SK-N-SH (cell line): ENCODE measurements around the gene TP53BP2. TPM values are rescaled to one million over a fixed set of nuclear protein-coding genes. Genes with fewer than 3 reads are reported as not detected.

Source experiments
- CTCF ChIA-PET: fragments of 300-600, 350-600 bp; formaldehyde crosslinking; extraction: SDS; loops from one replicate; lab custom pipeline; 2021; lab: Yijun Ruan, JAX
- POLR2A ChIA-PET: fragments of 350-600 bp; sonication (Branson Sonifier 250); formaldehyde crosslinking; extraction: SDS; loops from one replicate; lab custom pipeline; 2020; ENCODE audit warnings: antibody characterized with exemption, inconsistent platforms; lab: Yijun Ruan, JAX
- DNase-seq: peaks from one replicate; pipeline ENCODE4 v3.0.0; 2012
- H2AFZ ChIP-seq: fragments of 200-600 bp; sonication (generic); 2 replicates; pipeline ENCODE4 v1.8.1; 2016; ENCODE audit warnings: antibody characterized with exemption, mild to moderate bottlenecking, low read depth
- H3F3A ChIP-seq: fragments of 200-600 bp; sonication (generic); replicated peaks from 2 replicates; pipeline ENCODE3; 2016; ENCODE audit warnings: antibody characterized with exemption, mild to moderate bottlenecking; ENCODE audit not compliant: insufficient read depth
- H3K27ac ChIP-seq, 2 experiments: fragments of 200-500 bp in 1 of 2; fragments of 200-600 bp in 1 of 2; sonication (Bioruptor generic) in 1 of 2; sonication (generic), shearing (Covaris generic) in 1 of 2; 2 replicates each; pipeline versions ENCODE4 v1.5.1 to v1.6.1; 2014 to 2016; ENCODE audit warnings: low read depth in 2 of 2, inconsistent platforms in 1 of 2, low read length in 1 of 2, mild to moderate bottlenecking in 1 of 2, mixed read lengths in 1 of 2
- H3K27me3 ChIP-seq: fragments of 200-600 bp; sonication (generic), shearing (Covaris generic); 2 replicates; pipeline ENCODE4 v1.6.1; 2016; ENCODE audit warnings: mixed run types; ENCODE audit not compliant: insufficient read depth
- H3K36me3 ChIP-seq, 2 experiments: fragments of 200-500 bp in 1 of 2; fragments of 200-600 bp in 1 of 2; sonication (Bioruptor generic) in 1 of 2; sonication (generic) in 1 of 2; replicated peaks in 1 of 2; 2 replicates each; pipeline versions ENCODE3 to v1.5.1; 2014 to 2016; ENCODE audit warnings: low read length in 1 of 2, mild to moderate bottlenecking in 1 of 2; ENCODE audit not compliant: insufficient read depth in 2 of 2, control insufficient read depth in 1 of 2
- H3K4me1 ChIP-seq, 2 experiments: fragments of 200-500 bp in 1 of 2; fragments of 200-600 bp in 1 of 2; sonication (Bioruptor generic) in 1 of 2; sonication (generic), shearing (Covaris generic) in 1 of 2; 2 replicates each; pipeline versions ENCODE4 v1.5.1 to v1.6.1; 2014 to 2016; ENCODE audit warnings: low read depth in 1 of 2, low read length in 1 of 2, mixed run types in 1 of 2; ENCODE audit not compliant: insufficient read depth in 2 of 2, control insufficient read depth in 1 of 2
- H3K4me2 ChIP-seq: fragments of 200-600 bp; sonication (generic), shearing (Covaris generic); 2 replicates; pipeline ENCODE4 v1.6.1; 2017; ENCODE audit warnings: mixed run types
- H3K4me3 ChIP-seq, 2 experiments: fragments of 200-500 bp in 1 of 2; fragments of 200-600 bp in 1 of 2; sonication (Bioruptor generic) in 1 of 2; sonication (generic), shearing (Covaris generic) in 1 of 2; 2 replicates each; pipeline versions ENCODE4 v1.5.1 to v1.8.1; 2014 to 2016; ENCODE audit warnings: low read depth in 2 of 2, inconsistent platforms in 1 of 2, low read length in 1 of 2, mild to moderate bottlenecking in 1 of 2, mixed read lengths in 1 of 2, moderate library complexity in 1 of 2
- H3K79me2 ChIP-seq: fragments of 200-600 bp; sonication (generic); 2 replicates; pipeline ENCODE4 v1.8.1; 2017; ENCODE audit warnings: mild to moderate bottlenecking; ENCODE audit not compliant: insufficient read depth
- H3K9ac ChIP-seq: fragments of 200-600 bp; sonication (generic); 2 replicates; pipeline ENCODE4 v1.6.1; 2017; ENCODE audit warnings: mixed run types
- H3K9me2 ChIP-seq: fragments of 200-600 bp; sonication (generic); 2 replicates; pipeline ENCODE4 v1.6.1; 2017; ENCODE audit warnings: mixed run types
- H3K9me3 ChIP-seq: fragments of 200-600 bp; sonication (generic); 2 replicates; pipeline ENCODE4 v1.6.1; 2017; ENCODE audit warnings: mixed run types, mild to moderate bottlenecking, moderate library complexity
- H4K20me1 ChIP-seq: fragments of 200-600 bp; sonication (generic); 2 replicates; pipeline ENCODE4 v1.6.1; 2017; ENCODE audit warnings: mild to moderate bottlenecking, mixed run types; ENCODE audit not compliant: insufficient read depth
- ELF1 ChIP-seq: IDR thresholded peaks from 2 replicates; pipeline ENCODE4 v1.4.0; 2012
- EP300 ChIP-seq, 2 experiments: IDR thresholded peaks; 2 replicates each; pipeline versions ENCODE4 v1.4.0 to v1.6.1; 2012; ENCODE audit warnings: borderline replicate concordance in 1 of 2, low read depth in 1 of 2, low read length in 1 of 2
- EZH2phosphoT487 ChIP-seq: fragments of 200-600 bp; sonication (generic); IDR thresholded peaks from 2 replicates; pipeline ENCODE4 v1.6.1; 2017; ENCODE audit warnings: low read depth, mixed run types, mild to moderate bottlenecking, antibody characterized with exemption, moderate library complexity, borderline replicate concordance
- FOXJ3 ChIP-seq: sonication (generic); formaldehyde crosslinking; IDR thresholded peaks from 2 replicates; pipeline ENCODE4 v1.5.1; 2020; ENCODE audit warnings: mild to moderate bottlenecking, missing genetic modification reagents
- NFIC ChIP-seq: IDR thresholded peaks from 2 replicates; pipeline ENCODE4 v1.4.0; 2012; ENCODE audit warnings: borderline replicate concordance
- NRF1 ChIP-seq: IDR thresholded peaks from 2 replicates; pipeline ENCODE4 v1.6.1; 2012; ENCODE audit warnings: low read depth, mild to moderate bottlenecking, low read length
- PBX3 ChIP-seq: IDR thresholded peaks from 2 replicates; pipeline ENCODE4; 2012
- RCOR1 ChIP-seq: fragments of 150-350 bp; IDR thresholded peaks from 2 replicates; pipeline ENCODE4 v1.6.1; 2017; ENCODE audit warnings: antibody characterized with exemption, low read length
- REST ChIP-seq: IDR thresholded peaks from 2 replicates; pipeline ENCODE4 v1.6.1; 2012; ENCODE audit warnings: mild to moderate bottlenecking, low read depth, low read length, moderate library complexity
- RFX5 ChIP-seq: IDR thresholded peaks from 2 replicates; pipeline ENCODE4 v1.6.1; 2012; ENCODE audit warnings: mild to moderate bottlenecking, improper control_type of control experiment, low read length
- SIN3A ChIP-seq: IDR thresholded peaks from 2 replicates; pipeline ENCODE4 v1.6.1; 2012; ENCODE audit warnings: low read depth, mild to moderate bottlenecking, low read length, moderate library complexity, borderline replicate concordance
- SMC3 ChIP-seq: IDR thresholded peaks from 2 replicates; pipeline ENCODE4 v1.6.1; 2012; ENCODE audit warnings: low read depth, low read length, improper control_type of control experiment
- TAF1 ChIP-seq: IDR thresholded peaks from 2 replicates; pipeline ENCODE4 v1.6.1; 2012; ENCODE audit warnings: low read depth, mild to moderate bottlenecking, low read length, moderate library complexity, borderline replicate concordance
- TEAD4 ChIP-seq: IDR thresholded peaks from 2 replicates; pipeline ENCODE4 v1.4.0; 2012; ENCODE audit warnings: mild to moderate bottlenecking, borderline replicate concordance; ENCODE audit not compliant: insufficient read depth
- USF1 ChIP-seq: IDR thresholded peaks from 2 replicates; pipeline ENCODE4 v1.4.0; 2012; ENCODE audit warnings: low read depth, borderline replicate concordance
- WGBS: methylation state at CpG from one replicate; pipeline ENCODE4 v1.1.6; 2017; ENCODE audit warnings: low lambda C conversion rate; 5-methylcytosine and 5-hydroxymethylcytosine counted together
- polyA plus RNA-seq, 3 experiments: library from polyadenylated mRNA; depleted of rRNA; stranded (reverse); fragments of >200 nt; gene quantifications; 2 replicates each; pipeline ENCODE4 v1.2.3, GENCODE V29; 2012

TP53BP2 gene
- polyA plus RNA-seq, 1 of the 3 experiments (the other 2 are of a cell fraction): 11.4 TPM

GRCh38 chr1:223739366-223740037 lies 106.2 kb downstream of the TP53BP2 start:
- WGBS: 85% methylated on average over 6 of the region's 7 CpGs
- Histone ChIP-seq H3K9me3 (no peaks in the 10 kb centered on the region), H3K79me2 (peaks cover 88% of the 10 kb centered on the region), H3K36me3 (peaks cover 15% of the 10 kb centered on the region in 2 experiments), H4K20me1 (peaks cover 38% of the 10 kb centered on the region), H3K4me1 (peaks cover 3 to 14% of the 10 kb centered on the region in 2 experiments; a peak in 1 of 4 replicates), H2AFZ (no peak overlapping the region), H3K27ac (no peak overlapping the region), H3F3A (peaks cover 7% of the 10 kb centered on the region), H3K4me2 (no peak overlapping the region), H3K27me3 (no peaks in the 10 kb centered on the region), H3K9ac (no peak overlapping the region), H3K9me2 (no peaks in the 10 kb centered on the region), H3K4me3 (no peak overlapping the region)
- TF ChIP-seq NRF1 (no peak), NFIC (no peak), RFX5 (no peak), TAF1 (no peak), SIN3A (no peak), PBX3 (no peak), REST (no peak), FOXJ3 (CRISPR knock-in tag) (no peak), ELF1 (no peak)
- ChIA-PET POLR2A (no interaction called here), CTCF (interaction anchor here (0.9 to 4.3 kb wide), 3 partner anchors 10 to 27 kb away, joined by 3 to 44 read pairs (median 6); partner anchors contain the start of gene CAPN2)
- no peak for DNase-seq

GRCh38 chr1:223738465-223739365 lies 107.0 kb downstream of the TP53BP2 start:
- H3K27me3 ChIP-seq: no peaks in the 10 kb centered on the region
- H3K79me2 ChIP-seq: peaks cover 93% of the 10 kb centered on the region
- H3K9me2 ChIP-seq: no peaks in the 10 kb centered on the region
- H3K27ac ChIP-seq: no peak overlapping the region
- H3K36me3 ChIP-seq: peaks cover 12 to 14% of the 10 kb centered on the region in 2 experiments
- H2AFZ ChIP-seq: no peak overlapping the region
- H3K9me3 ChIP-seq: no peaks in the 10 kb centered on the region
- peaks cover 5 to 17% of the 10 kb centered on the region in 2 experiments; a peak in 2 of 4 replicates for H3K4me1 ChIP-seq
- no peak overlapping the region for H3K4me2 ChIP-seq
- H4K20me1 ChIP-seq: peaks cover 43% of the 10 kb centered on the region
- DNase-seq: no peak
- no peak overlapping the region for H3K4me3 ChIP-seq
- CTCF ChIA-PET: interaction anchor here (0.9 to 4.3 kb wide), 5 partner anchors 10 to 591 kb away, joined by 3 to 44 read pairs (median 3); no protein-coding TSS in a partner anchor
- no peak overlapping the region for H3K9ac ChIP-seq
- 99% methylated on average over 13 of the region's 14 CpGs for WGBS
- POLR2A ChIA-PET: no interaction called here
- H3F3A ChIP-seq: peaks cover 7% of the 10 kb centered on the region
- TF ChIP-seq RCOR1 (no peak), REST (no peak), USF1 (no peak), EP300 (IDR thresholded peaks at IDR 0.05; ENCODE audit: borderline replicate concordance in 1 of 2, low read depth in 1 of 2, low read length in 1 of 2) (no peak), TEAD4 (no peak), SMC3 (no peak), EZH2phosphoT487 (no peak)
